HG03097 (cell line): ENCODE data around the gene ZNG1E.
"Not testable (repeated sequence)": the region's sequence is repeated elsewhere in the genome, so short reads cannot be mapped to it uniquely, and the experiment has no call there.

Experiments used
- ATAC-seq: cut with Tn5 transposase; IDR thresholded peaks from one replicate; pipeline ENCODE4 v1.9.1; 2021; ENCODE audit not compliant: unreplicated experiment, low FRiP score

Gene ZNG1E

GRCh38 chr9:65675589-65676021 is at the start of gene ZNG1E:
Gene ZNG1E (plus strand): TSS chr9:65675928. CDS start chr9:65675977, 49 bp downstream.
- not testable (repeated sequence) for ATAC-seq

- not testable (repeated sequence) for ATAC-seq
These were observed 2.1 kb upstream of the ZNG1E start for GRCh38 chr9:65673579-65673978.

GRCh38 chr9:65675018-65675417 is 710 bp upstream of the ZNG1E start:
- not testable (repeated sequence) for ATAC-seq

- not testable (repeated sequence) for ATAC-seq
These were observed 661 bp downstream of the ZNG1E start for GRCh38 chr9:65676389-65676788.

- ATAC-seq, result not testable (repeated sequence)
These were observed 2.8 kb downstream of the ZNG1E start for GRCh38 chr9:65678533-65678932.

- not testable (repeated sequence) for ATAC-seq
These were observed 27.8 kb downstream of the ZNG1E start for GRCh38 chr9:65703550-65703949.

GRCh38 chr9:65714445-65714844 is 38.7 kb downstream of the ZNG1E start:
- not testable (repeated sequence) for ATAC-seq

- not testable (repeated sequence) for ATAC-seq
These were observed 61.4 kb downstream of the ZNG1E start, which contains the start of gene FOXD4L4 for GRCh38 chr9:65737096-65737564. Gene FOXD4L4 (plus strand): TSS chr9:65737146. CDS start chr9:65737146, 0 bp downstream.

GRCh38 chr9:65738133-65738532 is 62.4 kb downstream of the ZNG1E start:
- ATAC-seq, result not testable (repeated sequence)
